Neural cell (in vitro differentiated cells): ENCODE results near the gene PRRT3. TPM values are rescaled to one million over a fixed set of nuclear protein-coding genes. Genes with fewer than 3 reads are reported as not detected.

Experiments used
- H2AFZ ChIP-seq: fragments of 200-600, 300-800 bp; sonication (generic), shearing (Covaris generic); 2 replicates; pipeline ENCODE4 v1.6.0; 2014; ENCODE audit warnings: low read depth, mild to moderate bottlenecking, antibody characterized with exemption, low read length, moderate library complexity
- H3F3A ChIP-seq: fragments of 200-600 bp; shearing (Covaris generic); 2 replicates; pipeline ENCODE4 v1.6.1; 2016; ENCODE audit warnings: mild to moderate bottlenecking, moderate library complexity, mixed read lengths, antibody characterized with exemption, low read length; ENCODE audit not compliant: insufficient read depth, poor library complexity, severe bottlenecking
- H3K27ac ChIP-seq: fragments of 200-600, 300-800 bp; sonication (generic), shearing (Covaris generic); 2 replicates; pipeline ENCODE4 v1.5.1; 2014; ENCODE audit warnings: mild to moderate bottlenecking, low read length, moderate library complexity
- H3K27me3 ChIP-seq: fragments of 300-800, 200-600 bp; sonication (generic), shearing (Covaris generic); 2 replicates; pipeline ENCODE4 v1.6.0; 2014; ENCODE audit warnings: mild to moderate bottlenecking, low read depth, low read length, moderate library complexity; ENCODE audit not compliant: insufficient read depth
- H3K36me3 ChIP-seq: fragments of 300-800, 200-600 bp; sonication (generic), shearing (Covaris generic); 2 replicates; pipeline ENCODE4 v1.5.1; 2014; ENCODE audit warnings: mild to moderate bottlenecking, antibody characterized with exemption, low read length, moderate library complexity; ENCODE audit not compliant: insufficient read depth
- H3K4me2 ChIP-seq: fragments of 300-800, 200-600 bp; sonication (generic), shearing (Covaris generic); 2 replicates; pipeline ENCODE4 v1.6.0; 2014; ENCODE audit warnings: mild to moderate bottlenecking, low read length
- H3K4me3 ChIP-seq: fragments of 300-800, 200-600 bp; sonication (generic), shearing (Covaris generic); 2 replicates; pipeline ENCODE4 v1.5.1; 2014; ENCODE audit warnings: mild to moderate bottlenecking, low read length, moderate library complexity
- H3K79me2 ChIP-seq: fragments of 200-600 bp; shearing (Covaris generic); replicated peaks from 2 replicates; pipeline ENCODE4 v1.6.0; 2014; ENCODE audit warnings: mild to moderate bottlenecking, low read length, moderate library complexity; ENCODE audit not compliant: insufficient read depth
- H3K9ac ChIP-seq: fragments of 300-800, 200-600 bp; sonication (generic), shearing (Covaris generic); 2 replicates; pipeline ENCODE4 v1.6.1; 2016; ENCODE audit warnings: mild to moderate bottlenecking, low read length, mixed read lengths
- H3K9me2 ChIP-seq: fragments of 200-600 bp; shearing (Covaris generic); 2 replicates; pipeline ENCODE4 v1.6.1; 2016; ENCODE audit warnings: mild to moderate bottlenecking, low read length, mixed read lengths; ENCODE audit not compliant: insufficient read depth
- H3K9me3 ChIP-seq: fragments of 200-600, 300-800 bp; sonication (generic), shearing (Covaris generic); 2 replicates; pipeline ENCODE4 v1.6.1; 2016; ENCODE audit warnings: mild to moderate bottlenecking, mixed run types, low read length, moderate library complexity, mixed read lengths
- H4K20me1 ChIP-seq: fragments of 200-600 bp; shearing (Covaris generic); 2 replicates; pipeline ENCODE4 v1.6.1; 2016; ENCODE audit warnings: mild to moderate bottlenecking, mixed run types; ENCODE audit not compliant: insufficient read depth
- EP300 ChIP-seq: fragments of 450-650 bp; conservative IDR thresholded peaks from 2 replicates; pipeline ENCODE4 v1.6.1; 2014; ENCODE audit warnings: antibody characterized with exemption, mild to moderate bottlenecking, moderate library complexity; ENCODE audit not compliant: poor library complexity, severe bottlenecking
- EZH2 ChIP-seq: fragments of 200-600, 300-800 bp; shearing (Covaris generic), sonication (generic); IDR thresholded peaks from 2 replicates; pipeline ENCODE4 v1.6.1; 2014; ENCODE audit warnings: antibody characterized with exemption, low read length, borderline replicate concordance, mild to moderate bottlenecking; ENCODE audit not compliant: insufficient read depth, poor library complexity, severe bottlenecking
- MXI1 ChIP-seq: fragments of 450-650 bp; conservative IDR thresholded peaks from 2 replicates; pipeline ENCODE4 v1.6.1; 2014; ENCODE audit warnings: antibody characterized with exemption, mild to moderate bottlenecking; ENCODE audit not compliant: poor library complexity, severe bottlenecking
- POLR2AphosphoS5 ChIP-seq: IDR thresholded peaks from 2 replicates; pipeline ENCODE4 v1.6.1; 2012
- RAD21 ChIP-seq: fragments of 450-650 bp; conservative IDR thresholded peaks from 2 replicates; pipeline ENCODE4 v1.6.1; 2014; ENCODE audit warnings: antibody characterized with exemption, mild to moderate bottlenecking, moderate library complexity
- SMC3 ChIP-seq: fragments of 450-650 bp; conservative IDR thresholded peaks from 2 replicates; pipeline ENCODE4 v1.6.1; 2014; ENCODE audit warnings: antibody characterized with exemption, mild to moderate bottlenecking, moderate library complexity; ENCODE audit not compliant: poor library complexity
- TAF1 ChIP-seq: IDR thresholded peaks from 2 replicates; pipeline ENCODE4 v1.6.1; 2012; ENCODE audit warnings: low read depth
- polyA plus RNA-seq: library from polyadenylated mRNA; depleted of rRNA; stranded (reverse); fragments of >200 nt; gene quantifications from 2 replicates; pipeline ENCODE4 v1.2.3, GENCODE V29; 2014
- TF ChIP-seq, protein P1 (sequence below): IDR thresholded peaks from 2 replicates; pipeline ENCODE4 v1.6.1; 2012; ENCODE audit warnings: borderline replicate concordance
- TF ChIP-seq, protein P2 (sequence below): fragments of 450-650 bp; IDR thresholded peaks from 2 replicates; pipeline ENCODE4 v1.5.1; 2014; ENCODE audit warnings: antibody characterized with exemption, mild to moderate bottlenecking, moderate library complexity; ENCODE audit not compliant: poor library complexity, severe bottlenecking

PRRT3 gene
- polyA plus RNA-seq, 1 donor from 2014 or later, result 2.9 TPM

DNA sequence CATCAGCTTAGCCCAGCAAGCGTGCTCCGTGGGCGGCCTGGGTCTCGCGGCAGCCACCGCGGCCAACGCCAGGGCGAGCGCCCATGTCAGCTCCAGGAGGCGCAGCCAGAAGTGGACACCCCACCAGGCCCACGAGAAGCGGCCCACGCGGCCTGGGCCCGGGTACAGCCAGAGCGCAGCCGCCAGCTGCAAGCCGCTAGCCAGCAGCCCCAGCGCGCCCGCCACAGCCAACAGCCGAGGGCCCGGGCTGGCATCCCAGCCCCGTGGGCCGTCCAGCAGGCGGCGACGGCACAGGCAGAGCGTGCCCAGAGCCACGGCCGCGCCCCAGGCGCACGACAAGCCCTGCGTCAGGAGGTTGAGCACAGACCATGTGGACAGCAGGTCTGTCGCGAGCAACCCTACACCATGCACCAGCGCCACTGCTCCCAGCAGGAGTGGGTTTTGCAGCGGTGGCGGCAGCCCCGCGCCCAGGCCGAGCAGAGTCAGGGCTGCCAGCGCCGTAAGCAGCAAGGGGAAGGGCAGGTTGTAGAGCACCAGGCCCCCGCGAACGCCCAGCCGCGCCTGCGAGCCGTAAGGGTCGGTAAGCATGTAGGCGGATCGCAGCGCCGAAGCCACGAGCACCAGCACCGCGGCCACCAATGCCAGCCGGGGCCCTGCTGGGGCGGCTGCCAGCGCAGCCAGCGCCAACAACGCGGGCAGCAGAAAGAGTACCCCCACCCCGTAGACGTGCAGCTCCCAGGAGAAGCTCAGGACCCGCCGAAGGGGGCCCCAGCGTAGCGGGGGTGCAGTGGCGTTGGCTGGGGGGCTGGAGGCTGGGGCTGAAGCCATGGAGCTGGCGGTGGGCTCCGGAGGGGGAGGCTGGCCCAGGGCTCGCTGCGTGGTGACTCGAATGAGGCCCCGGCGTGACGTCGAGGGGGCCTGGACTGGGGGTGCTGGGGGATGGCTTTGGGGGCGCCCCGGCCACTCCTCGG lies 4.9 kb downstream of the PRRT3 start:
- H3K9me2 ChIP-seq, result no peaks in the 10 kb centered on the region
- TF ChIP-seq, protein P1, sequence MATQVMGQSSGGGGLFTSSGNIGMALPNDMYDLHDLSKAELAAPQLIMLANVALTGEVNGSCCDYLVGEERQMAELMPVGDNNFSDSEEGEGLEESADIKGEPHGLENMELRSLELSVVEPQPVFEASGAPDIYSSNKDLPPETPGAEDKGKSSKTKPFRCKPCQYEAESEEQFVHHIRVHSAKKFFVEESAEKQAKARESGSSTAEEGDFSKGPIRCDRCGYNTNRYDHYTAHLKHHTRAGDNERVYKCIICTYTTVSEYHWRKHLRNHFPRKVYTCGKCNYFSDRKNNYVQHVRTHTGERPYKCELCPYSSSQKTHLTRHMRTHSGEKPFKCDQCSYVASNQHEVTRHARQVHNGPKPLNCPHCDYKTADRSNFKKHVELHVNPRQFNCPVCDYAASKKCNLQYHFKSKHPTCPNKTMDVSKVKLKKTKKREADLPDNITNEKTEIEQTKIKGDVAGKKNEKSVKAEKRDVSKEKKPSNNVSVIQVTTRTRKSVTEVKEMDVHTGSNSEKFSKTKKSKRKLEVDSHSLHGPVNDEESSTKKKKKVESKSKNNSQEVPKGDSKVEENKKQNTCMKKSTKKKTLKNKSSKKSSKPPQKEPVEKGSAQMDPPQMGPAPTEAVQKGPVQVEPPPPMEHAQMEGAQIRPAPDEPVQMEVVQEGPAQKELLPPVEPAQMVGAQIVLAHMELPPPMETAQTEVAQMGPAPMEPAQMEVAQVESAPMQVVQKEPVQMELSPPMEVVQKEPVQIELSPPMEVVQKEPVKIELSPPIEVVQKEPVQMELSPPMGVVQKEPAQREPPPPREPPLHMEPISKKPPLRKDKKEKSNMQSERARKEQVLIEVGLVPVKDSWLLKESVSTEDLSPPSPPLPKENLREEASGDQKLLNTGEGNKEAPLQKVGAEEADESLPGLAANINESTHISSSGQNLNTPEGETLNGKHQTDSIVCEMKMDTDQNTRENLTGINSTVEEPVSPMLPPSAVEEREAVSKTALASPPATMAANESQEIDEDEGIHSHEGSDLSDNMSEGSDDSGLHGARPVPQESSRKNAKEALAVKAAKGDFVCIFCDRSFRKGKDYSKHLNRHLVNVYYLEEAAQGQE, result no peak
- no peak for TF ChIP-seq EP300
- no peak for TF ChIP-seq SMC3
- TF ChIP-seq RAD21, result no peak
- TF ChIP-seq EZH2, result no peak
- TF ChIP-seq TAF1, result no peak
- no peak for TF ChIP-seq POLR2AphosphoS5
- TF ChIP-seq MXI1, result no peak
- TF ChIP-seq, protein P2, sequence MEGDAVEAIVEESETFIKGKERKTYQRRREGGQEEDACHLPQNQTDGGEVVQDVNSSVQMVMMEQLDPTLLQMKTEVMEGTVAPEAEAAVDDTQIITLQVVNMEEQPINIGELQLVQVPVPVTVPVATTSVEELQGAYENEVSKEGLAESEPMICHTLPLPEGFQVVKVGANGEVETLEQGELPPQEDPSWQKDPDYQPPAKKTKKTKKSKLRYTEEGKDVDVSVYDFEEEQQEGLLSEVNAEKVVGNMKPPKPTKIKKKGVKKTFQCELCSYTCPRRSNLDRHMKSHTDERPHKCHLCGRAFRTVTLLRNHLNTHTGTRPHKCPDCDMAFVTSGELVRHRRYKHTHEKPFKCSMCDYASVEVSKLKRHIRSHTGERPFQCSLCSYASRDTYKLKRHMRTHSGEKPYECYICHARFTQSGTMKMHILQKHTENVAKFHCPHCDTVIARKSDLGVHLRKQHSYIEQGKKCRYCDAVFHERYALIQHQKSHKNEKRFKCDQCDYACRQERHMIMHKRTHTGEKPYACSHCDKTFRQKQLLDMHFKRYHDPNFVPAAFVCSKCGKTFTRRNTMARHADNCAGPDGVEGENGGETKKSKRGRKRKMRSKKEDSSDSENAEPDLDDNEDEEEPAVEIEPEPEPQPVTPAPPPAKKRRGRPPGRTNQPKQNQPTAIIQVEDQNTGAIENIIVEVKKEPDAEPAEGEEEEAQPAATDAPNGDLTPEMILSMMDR, result no peak
- no peak overlapping the region for H3K4me2 ChIP-seq
- no peaks in the 10 kb centered on the region for H3K27me3 ChIP-seq
- H3K36me3 ChIP-seq, result no peaks in the 10 kb centered on the region
- no peaks in the 10 kb centered on the region for H3K9me3 ChIP-seq
- no peaks in the 10 kb centered on the region for H3F3A ChIP-seq
- H3K4me3 ChIP-seq, result no peak overlapping the region
- H3K27ac ChIP-seq, result no peak overlapping the region
- no peaks in the 10 kb centered on the region for H3K79me2 ChIP-seq
- H4K20me1 ChIP-seq, result no peaks in the 10 kb centered on the region
- H3K9ac ChIP-seq, result no peak overlapping the region
- no peak overlapping the region for H2AFZ ChIP-seq

DNA sequence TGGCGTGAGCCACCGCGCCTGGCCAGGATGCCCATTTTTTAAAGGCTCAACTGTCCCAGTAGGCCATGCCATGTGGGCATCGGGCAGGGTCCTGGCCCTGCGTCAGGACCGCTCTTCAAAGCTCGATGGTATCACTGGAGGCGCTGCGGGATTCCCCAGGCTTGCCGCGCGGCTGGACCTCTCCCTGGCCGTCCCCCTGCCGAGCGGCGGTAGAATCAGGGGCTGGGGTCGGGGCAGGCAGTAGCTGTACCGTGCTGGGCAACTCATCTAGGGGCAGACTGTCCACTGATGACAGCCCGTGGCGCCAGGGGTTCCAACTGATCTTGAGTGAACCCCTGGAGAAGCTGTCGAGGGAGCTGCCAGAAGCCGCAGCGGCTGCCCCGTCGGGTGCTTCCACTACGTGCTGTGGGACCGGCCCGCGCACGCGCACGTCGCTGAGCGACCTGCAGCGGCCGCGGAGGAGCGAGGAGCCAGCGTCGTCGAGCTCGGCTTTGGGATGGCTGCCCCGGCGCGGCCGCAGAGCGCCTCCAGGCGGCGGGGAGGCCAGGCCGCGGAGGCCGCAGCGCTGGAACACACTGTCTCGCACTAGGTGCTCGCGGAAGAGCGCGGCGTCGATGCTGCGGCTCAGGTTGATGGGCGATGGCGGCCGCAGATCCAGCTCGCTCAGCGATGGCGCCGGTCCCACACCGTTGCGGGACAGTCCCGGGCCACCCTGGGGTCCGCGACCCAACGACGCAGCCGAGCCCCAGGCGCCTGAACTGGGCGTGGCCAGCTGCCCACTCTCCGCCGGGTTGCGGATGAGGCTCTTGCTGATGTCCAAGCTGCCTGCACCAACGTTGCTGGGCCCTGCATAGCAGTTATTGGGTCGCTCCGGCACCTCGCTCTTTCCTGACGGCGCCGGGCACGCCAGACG lies 5.8 kb downstream of the PRRT3 start:
- H3K9me2 ChIP-seq, result no peaks in the 10 kb centered on the region
- no peak overlapping the region for H3K27ac ChIP-seq
- H3F3A ChIP-seq, result no peaks in the 10 kb centered on the region
- H3K79me2 ChIP-seq, result no peaks in the 10 kb centered on the region
- no peaks in the 10 kb centered on the region for H3K27me3 ChIP-seq
- peak overlapping the region; percentile 52 for H3K4me3 ChIP-seq
- no peak overlapping the region for H3K4me2 ChIP-seq
- H3K9ac ChIP-seq, result no peak overlapping the region
- TF ChIP-seq, protein P2, result peak; percentile 61
- TF ChIP-seq EZH2 (no peak), RAD21 (peak; percentile 47)
- H4K20me1 ChIP-seq, result no peaks in the 10 kb centered on the region
- no peaks in the 10 kb centered on the region for H3K36me3 ChIP-seq
- H3K9me3 ChIP-seq, result no peaks in the 10 kb centered on the region
- H2AFZ ChIP-seq, result no peak overlapping the region
